Astrocyte (in vitro differentiated cells and primary cell): ENCODE data around the gene TEDC2. TPM values are rescaled to one million over a fixed set of nuclear protein-coding genes. Genes with fewer than 3 reads are reported as not detected.

ENCODE experiments used
- DNase-seq: peaks from one replicate; pipeline ENCODE4 v3.0.0-alpha.2; 2010; ENCODE audit warnings: low read depth
- FAIRE-seq: peaks from 2 replicates; lab custom pipeline; 2011; peaks lifted over from hg19 to GRCh38; lab: Jason Lieb, UNC
- H2AFZ ChIP-seq: 2 replicates; pipeline ENCODE4 v1.6.0; 2012; ENCODE audit warnings: low read depth, low read length, inconsistent platforms
- H3K27ac ChIP-seq: 2 replicates; pipeline ENCODE4 v1.5.1; 2011; ENCODE audit warnings: low read depth, low read length, inconsistent platforms
- H3K27me3 ChIP-seq: 2 replicates; pipeline ENCODE4 v1.6.0; 2011; ENCODE audit warnings: low read length, inconsistent platforms; ENCODE audit not compliant: insufficient read depth
- H3K36me3 ChIP-seq: 2 replicates; pipeline ENCODE4 v1.5.1; 2011; ENCODE audit warnings: low read length, inconsistent platforms; ENCODE audit not compliant: insufficient read depth
- H3K4me1 ChIP-seq: 2 replicates; pipeline ENCODE4 v1.5.1; 2011; ENCODE audit warnings: low read length, inconsistent platforms; ENCODE audit not compliant: insufficient read depth
- H3K4me2 ChIP-seq: 2 replicates; pipeline ENCODE4 v1.6.0; 2012; ENCODE audit warnings: low read length, inconsistent platforms
- H3K4me3 ChIP-seq: 2 replicates; pipeline ENCODE4 v1.5.1; 2011; ENCODE audit warnings: low read depth, mild to moderate bottlenecking, low read length, inconsistent platforms; ENCODE audit not compliant: insufficient read depth
- H3K79me2 ChIP-seq: 2 replicates; pipeline ENCODE4 v1.6.0; 2012; ENCODE audit warnings: mild to moderate bottlenecking, low read length, inconsistent platforms; ENCODE audit not compliant: insufficient read depth
- H3K9ac ChIP-seq: 2 replicates; pipeline ENCODE4 v1.6.0; 2012; ENCODE audit warnings: mild to moderate bottlenecking, low read length, inconsistent platforms
- H3K9me3 ChIP-seq: 2 replicates; pipeline ENCODE4 v1.5.1; 2012; ENCODE audit warnings: low read depth, mild to moderate bottlenecking, low read length, inconsistent platforms; ENCODE audit not compliant: insufficient read depth
- H4K20me1 ChIP-seq: 2 replicates; pipeline ENCODE4 v1.6.0; 2012; ENCODE audit warnings: low read length, inconsistent platforms; ENCODE audit not compliant: insufficient read depth
- H3K27ac Mint-ChIP-seq: one replicate; pipeline ENCODE4 v1.8.0; 2021; ENCODE audit warnings: mild to moderate bottlenecking, mixed read lengths; ENCODE audit not compliant: unreplicated experiment
- H3K27me3 Mint-ChIP-seq: one replicate; pipeline ENCODE4 v1.8.0; 2021; ENCODE audit warnings: low read depth, mixed read lengths; ENCODE audit not compliant: unreplicated experiment
- H3K36me3 Mint-ChIP-seq: one replicate; pipeline ENCODE4 v1.8.0; 2021; ENCODE audit warnings: low read depth, mixed read lengths; ENCODE audit not compliant: unreplicated experiment
- H3K4me1 Mint-ChIP-seq: one replicate; pipeline ENCODE4 v1.8.0; 2021; ENCODE audit warnings: low read depth, mixed read lengths; ENCODE audit not compliant: unreplicated experiment
- H3K4me3 Mint-ChIP-seq: one replicate; pipeline ENCODE4 v1.8.0; 2021; ENCODE audit warnings: mild to moderate bottlenecking, moderate library complexity, mixed read lengths; ENCODE audit not compliant: unreplicated experiment
- H3K9me3 Mint-ChIP-seq: one replicate; pipeline ENCODE4 v1.8.0; 2021; ENCODE audit warnings: mild to moderate bottlenecking, mixed read lengths; ENCODE audit not compliant: unreplicated experiment
- EZH2 ChIP-seq: IDR thresholded peaks from 2 replicates; pipeline ENCODE4 v1.6.1; 2012; ENCODE audit warnings: mild to moderate bottlenecking, low read length, inconsistent platforms; ENCODE audit not compliant: insufficient read depth
- total RNA-seq: library from RNA; stranded (reverse); gene quantifications from 2 replicates; pipeline ENCODE4 v1.2.1, GENCODE V29; 2021
- TF ChIP-seq, protein P1 (sequence below): IDR thresholded peaks from 2 replicates; pipeline ENCODE4 v1.5.1; 2011; ENCODE audit warnings: low read depth, mild to moderate bottlenecking, inconsistent platforms, low read length, moderate library complexity; ENCODE audit not compliant: insufficient read depth

The TEDC2 gene
- total RNA-seq, 1 donor from 2014 or later, result 6.0 TPM

DNA sequence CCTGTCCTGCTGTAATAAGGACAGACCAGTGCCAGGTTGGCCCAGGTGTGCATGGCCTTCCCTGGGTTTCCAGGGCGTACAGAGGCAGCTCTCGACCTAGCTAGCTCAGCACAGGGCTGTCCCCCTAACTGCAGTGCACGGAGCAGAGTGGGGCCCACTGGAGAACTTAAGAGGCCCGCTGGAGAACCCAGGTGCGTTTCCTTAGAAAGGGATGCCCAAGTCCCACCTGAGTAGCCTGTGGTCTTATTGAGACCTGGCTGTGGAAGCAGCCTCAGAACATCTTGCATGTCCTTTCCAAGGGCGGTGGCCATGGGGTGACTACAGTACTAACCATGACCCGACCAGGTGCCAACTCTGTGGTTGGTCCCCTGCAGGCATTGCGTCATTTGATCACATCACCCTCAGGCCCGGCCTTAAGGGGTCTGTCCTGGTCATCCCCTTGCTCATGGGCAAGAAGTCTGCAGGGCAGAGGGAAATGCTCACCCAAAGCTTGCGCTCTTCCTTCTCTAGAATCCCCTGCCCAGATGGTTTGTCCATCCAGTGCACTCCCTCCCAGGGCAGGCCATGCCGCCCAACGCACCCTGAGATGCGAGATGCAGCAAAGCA lies 34.0 kb upstream of the TEDC2 start:
- H3K4me3 ChIP-seq, result no peak overlapping the region
- H3K9ac ChIP-seq, result no peak overlapping the region
- H3K36me3 ChIP-seq, result no peaks in the 10 kb centered on the region
- no peak overlapping the region for H3K4me2 ChIP-seq
- H3K79me2 ChIP-seq, result peaks cover 16% of the 10 kb centered on the region
- H3K27me3 ChIP-seq, result peaks cover 3% of the 10 kb centered on the region
- FAIRE-seq (no peak), DNase-seq (no peak)
- Mint-ChIP-seq H3K4me3 (peak overlapping the region; percentile 57), H3K9me3 (no peaks in the 10 kb centered on the region), H3K27ac (no peak overlapping the region), H3K4me1 (peaks cover 6% of the 10 kb centered on the region), H3K27me3 (peaks cover 20% of the 10 kb centered on the region), H3K36me3 (no peaks in the 10 kb centered on the region)
- no peaks in the 10 kb centered on the region for H3K9me3 ChIP-seq
- no peak for TF ChIP-seq EZH2
- TF ChIP-seq, protein P1, sequence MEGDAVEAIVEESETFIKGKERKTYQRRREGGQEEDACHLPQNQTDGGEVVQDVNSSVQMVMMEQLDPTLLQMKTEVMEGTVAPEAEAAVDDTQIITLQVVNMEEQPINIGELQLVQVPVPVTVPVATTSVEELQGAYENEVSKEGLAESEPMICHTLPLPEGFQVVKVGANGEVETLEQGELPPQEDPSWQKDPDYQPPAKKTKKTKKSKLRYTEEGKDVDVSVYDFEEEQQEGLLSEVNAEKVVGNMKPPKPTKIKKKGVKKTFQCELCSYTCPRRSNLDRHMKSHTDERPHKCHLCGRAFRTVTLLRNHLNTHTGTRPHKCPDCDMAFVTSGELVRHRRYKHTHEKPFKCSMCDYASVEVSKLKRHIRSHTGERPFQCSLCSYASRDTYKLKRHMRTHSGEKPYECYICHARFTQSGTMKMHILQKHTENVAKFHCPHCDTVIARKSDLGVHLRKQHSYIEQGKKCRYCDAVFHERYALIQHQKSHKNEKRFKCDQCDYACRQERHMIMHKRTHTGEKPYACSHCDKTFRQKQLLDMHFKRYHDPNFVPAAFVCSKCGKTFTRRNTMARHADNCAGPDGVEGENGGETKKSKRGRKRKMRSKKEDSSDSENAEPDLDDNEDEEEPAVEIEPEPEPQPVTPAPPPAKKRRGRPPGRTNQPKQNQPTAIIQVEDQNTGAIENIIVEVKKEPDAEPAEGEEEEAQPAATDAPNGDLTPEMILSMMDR, result no peak
- H2AFZ ChIP-seq, result no peak overlapping the region
- H4K20me1 ChIP-seq, result peaks cover 7% of the 10 kb centered on the region
- H3K27ac ChIP-seq, result no peak overlapping the region
- peaks cover 8% of the 10 kb centered on the region for H3K4me1 ChIP-seq

DNA sequence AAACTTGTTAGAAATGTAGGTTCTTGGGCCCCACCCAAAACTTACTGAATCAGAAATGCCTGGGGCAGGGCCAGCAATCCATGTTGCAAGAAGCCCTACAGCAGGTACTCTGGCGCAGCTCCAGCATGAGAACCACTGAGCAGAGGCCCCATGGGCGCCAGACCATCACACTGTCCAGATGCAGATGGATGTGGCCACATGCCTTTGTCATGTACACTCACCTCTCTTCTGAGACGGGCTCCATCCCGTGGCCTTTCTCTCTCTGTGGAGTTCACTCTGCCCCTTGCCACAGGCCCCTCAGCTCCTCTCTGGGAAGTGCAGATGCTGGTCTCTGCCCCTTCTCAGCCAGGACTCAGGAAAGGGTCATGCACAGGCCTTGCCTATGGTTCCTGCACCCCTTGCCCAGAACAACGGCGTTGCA lies 33.0 kb upstream of the TEDC2 start:
- H3K4me1 Mint-ChIP-seq, result peaks cover 6% of the 10 kb centered on the region

More for the DNA sequence above, 33.0 kb upstream of the TEDC2 start:
- no peak overlapping the region for H3K4me3 ChIP-seq
- no peak for TF ChIP-seq EZH2
- TF ChIP-seq, protein P1, result no peak
- H4K20me1 ChIP-seq, result peaks cover 10% of the 10 kb centered on the region
- no peak for DNase-seq
- no peak overlapping the region for H3K4me3 Mint-ChIP-seq
- peak overlapping the region; percentile 75 for H3K27ac Mint-ChIP-seq
- H3K27ac ChIP-seq, result no peak overlapping the region
- no peak for FAIRE-seq
- H3K36me3 Mint-ChIP-seq, result no peaks in the 10 kb centered on the region
- peaks cover 27% of the 10 kb centered on the region for H3K79me2 ChIP-seq
- H3K9me3 Mint-ChIP-seq, result no peaks in the 10 kb centered on the region
- no peak overlapping the region for H3K4me2 ChIP-seq
- no peaks in the 10 kb centered on the region for H3K36me3 ChIP-seq
- peaks cover 3% of the 10 kb centered on the region for H3K27me3 ChIP-seq
- peaks cover 20% of the 10 kb centered on the region for H3K27me3 Mint-ChIP-seq
- H3K9me3 ChIP-seq, result no peaks in the 10 kb centered on the region
- H2AFZ ChIP-seq, result no peak overlapping the region
- no peak overlapping the region for H3K9ac ChIP-seq
- H3K4me1 ChIP-seq, result peaks cover 11% of the 10 kb centered on the region
